ENCODE measurements around the gene CXCR4.

DNA sequence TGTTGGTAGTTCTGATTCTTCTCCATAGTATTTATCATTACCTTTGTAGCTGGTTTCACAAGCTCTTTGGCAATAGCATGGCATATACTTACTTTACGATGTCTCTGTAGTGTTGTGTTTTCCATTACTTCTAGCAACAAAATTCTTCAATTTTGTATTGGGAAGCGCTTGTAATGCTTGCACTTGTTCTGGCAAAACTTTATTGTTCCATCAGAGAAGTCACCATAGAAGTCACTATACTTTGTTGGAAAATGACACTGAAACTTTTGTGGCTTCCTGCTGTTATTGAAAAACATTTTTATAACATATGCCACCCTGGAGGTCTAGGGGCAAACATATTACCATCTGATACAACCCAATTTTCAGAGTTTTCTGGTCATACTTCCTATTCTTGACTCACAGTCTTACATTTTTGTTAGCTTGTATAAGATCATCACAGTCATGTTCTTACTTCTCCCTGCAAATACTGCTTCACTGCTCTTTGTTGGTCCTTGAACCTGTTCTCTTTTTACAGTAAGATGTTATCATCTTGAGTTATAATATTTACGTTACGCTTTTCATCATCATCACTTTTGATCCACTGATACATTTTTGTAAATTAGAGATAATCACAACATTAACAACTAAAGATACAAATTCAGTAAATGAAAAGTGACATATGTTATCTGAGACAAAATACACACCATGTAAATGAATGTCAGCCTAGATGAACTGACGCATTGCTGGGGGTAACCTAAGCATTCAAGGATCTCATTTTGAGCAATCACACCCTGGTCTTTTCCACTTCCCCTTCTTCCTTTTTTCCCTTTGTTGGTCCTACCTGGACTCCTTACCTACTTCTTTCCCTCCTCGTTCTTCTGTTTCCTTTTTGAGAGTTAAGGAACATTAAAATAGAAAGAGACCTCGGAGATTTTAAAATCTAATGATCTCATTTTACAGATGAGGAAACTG is 33.3 kb upstream of the CXCR4 start:
- TF ChIP-seq, protein P1, sequence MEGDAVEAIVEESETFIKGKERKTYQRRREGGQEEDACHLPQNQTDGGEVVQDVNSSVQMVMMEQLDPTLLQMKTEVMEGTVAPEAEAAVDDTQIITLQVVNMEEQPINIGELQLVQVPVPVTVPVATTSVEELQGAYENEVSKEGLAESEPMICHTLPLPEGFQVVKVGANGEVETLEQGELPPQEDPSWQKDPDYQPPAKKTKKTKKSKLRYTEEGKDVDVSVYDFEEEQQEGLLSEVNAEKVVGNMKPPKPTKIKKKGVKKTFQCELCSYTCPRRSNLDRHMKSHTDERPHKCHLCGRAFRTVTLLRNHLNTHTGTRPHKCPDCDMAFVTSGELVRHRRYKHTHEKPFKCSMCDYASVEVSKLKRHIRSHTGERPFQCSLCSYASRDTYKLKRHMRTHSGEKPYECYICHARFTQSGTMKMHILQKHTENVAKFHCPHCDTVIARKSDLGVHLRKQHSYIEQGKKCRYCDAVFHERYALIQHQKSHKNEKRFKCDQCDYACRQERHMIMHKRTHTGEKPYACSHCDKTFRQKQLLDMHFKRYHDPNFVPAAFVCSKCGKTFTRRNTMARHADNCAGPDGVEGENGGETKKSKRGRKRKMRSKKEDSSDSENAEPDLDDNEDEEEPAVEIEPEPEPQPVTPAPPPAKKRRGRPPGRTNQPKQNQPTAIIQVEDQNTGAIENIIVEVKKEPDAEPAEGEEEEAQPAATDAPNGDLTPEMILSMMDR (conservative IDR thresholded peaks at IDR 0.05; ENCODE audit: low read length), result no peak
- no peak for TF ChIP-seq EZH2phosphoT487 (IDR thresholded peaks at IDR 0.05; ENCODE audit: borderline replicate concordance)

Measured in Loucy (cell line).